Posterior cingulate gyrus (tissue), 11 donors: ENCODE data around the gene INTS1.

Experiments used
- DNase-seq, 10 donors: peaks; one replicate each; pipeline versions ENCODE4 v3.0.0 to v3.0.0-alpha.2; 2020 to 2021; ENCODE audit warnings: mixed read lengths in 3 of 10
- intact Hi-C: fragments of 100-400 bp; cut with DNase I; formaldehyde crosslinking; loops from one replicate; pipeline ENCODE4 v1.15.1; 2023

The INTS1 gene

DNA sequence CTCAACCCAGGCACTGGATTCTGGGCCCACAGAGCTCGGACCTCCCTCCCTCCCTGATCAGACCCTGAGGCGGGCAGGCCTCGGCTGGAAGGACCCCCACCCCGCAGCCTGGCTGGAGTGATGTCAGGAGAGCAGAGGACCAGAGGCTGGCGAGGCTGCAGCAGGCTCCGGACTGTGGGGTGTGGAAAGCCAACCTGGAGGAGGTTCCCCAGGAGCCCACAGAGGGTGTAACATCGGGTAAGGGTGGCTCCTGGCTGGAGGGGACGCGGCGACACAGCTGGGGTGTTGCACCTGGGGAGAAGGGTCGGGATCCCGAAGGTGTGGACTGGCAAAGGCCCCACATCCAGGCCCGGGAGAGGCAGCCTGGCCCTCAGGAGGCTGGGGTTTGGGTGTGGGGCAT lies 36.0 kb downstream of the INTS1 start:
- intact Hi-C loops = no loop called here
- no peak for DNase-seq

DNA sequence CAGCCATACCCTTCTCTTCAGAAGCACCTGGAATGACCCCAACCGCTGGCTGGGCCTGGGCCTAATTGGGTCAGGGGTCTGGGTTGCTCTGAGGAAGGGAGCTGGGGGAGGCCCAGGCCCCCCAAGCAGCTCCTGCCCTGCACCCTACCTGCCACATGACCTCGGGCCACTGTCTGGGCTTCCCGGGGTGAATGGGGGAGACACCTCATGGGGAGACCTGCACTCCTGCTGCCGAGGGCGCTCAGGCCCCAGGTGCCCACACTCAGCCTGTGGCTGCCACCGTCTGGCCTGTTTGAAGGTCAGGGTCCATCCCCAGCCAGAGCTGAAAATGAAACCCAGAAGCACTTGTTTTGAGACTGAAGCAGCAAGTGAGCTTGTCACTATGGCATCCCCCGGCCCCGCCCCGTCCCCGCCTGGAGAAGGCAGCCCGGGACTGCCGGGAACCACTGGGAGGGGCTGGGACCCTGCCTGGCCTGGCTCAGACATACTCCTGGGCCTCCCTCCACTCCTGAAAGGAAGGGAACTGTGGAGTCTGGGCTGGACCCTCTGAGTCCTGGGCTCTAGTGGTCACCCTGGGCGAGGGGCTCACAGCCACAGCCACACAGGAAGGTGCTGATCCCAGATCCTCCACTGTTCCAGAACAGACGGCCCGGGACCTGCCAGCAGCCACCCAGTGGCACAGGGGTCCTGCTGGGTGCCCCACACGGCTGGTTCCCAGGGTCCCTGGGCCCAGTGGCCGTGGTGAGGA lies 37.5 kb downstream of the INTS1 start:
- intact Hi-C loops = no loop called here
- DNase-seq = peak in 2 of 10 donors; percentile 35 to 45

DNA sequence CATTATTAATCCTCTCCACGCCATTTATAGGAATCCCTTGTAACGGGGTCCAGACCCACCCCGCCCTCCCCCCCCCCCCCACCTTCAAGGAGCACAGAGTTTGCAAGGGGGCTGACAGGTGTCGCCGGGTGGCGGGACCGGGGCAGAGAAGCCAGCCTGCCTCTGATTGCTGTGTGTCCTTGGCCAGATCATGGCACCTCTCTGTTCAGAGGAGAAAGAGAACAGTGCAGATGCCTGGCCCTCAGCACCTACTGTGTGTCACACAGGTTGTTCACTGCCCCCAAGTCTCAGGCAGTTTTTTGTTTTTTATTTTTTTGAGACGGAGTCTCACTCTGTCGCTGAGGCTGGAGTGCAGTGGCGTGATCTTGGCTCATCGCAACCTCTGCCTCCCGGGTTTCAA lies 39.5 kb downstream of the INTS1 start:
- DNase-seq = no peak
- intact Hi-C loops = no loop called here

DNA sequence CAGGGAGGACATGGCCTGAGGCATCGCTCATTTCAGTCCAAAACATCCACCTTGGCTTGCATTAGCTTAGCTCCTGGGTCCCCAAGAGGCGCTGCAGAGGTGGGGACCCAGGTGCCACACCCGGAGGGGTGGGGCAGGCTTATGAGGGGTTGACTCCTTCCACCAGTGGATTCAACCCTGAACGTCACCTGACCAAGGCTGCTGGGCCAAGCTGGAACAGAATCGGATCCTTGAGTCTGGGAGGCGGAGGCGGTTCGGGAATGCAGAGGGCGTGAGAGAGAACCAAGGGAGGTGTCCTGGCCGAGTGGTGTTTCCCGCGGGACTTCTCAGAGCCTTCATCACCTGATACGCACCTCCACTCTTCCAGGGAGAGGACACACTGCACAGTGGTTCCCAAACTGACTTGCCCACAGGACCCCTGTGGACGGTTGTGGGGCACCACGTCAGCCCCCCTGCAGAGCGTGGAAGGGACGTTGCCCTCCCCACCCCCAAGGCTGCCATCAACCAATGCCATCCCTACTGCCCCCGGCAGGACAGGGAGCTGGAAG lies 40.4 kb downstream of the INTS1 start:
- DNase-seq = no peak
- intact Hi-C loops = no loop called here

DNA sequence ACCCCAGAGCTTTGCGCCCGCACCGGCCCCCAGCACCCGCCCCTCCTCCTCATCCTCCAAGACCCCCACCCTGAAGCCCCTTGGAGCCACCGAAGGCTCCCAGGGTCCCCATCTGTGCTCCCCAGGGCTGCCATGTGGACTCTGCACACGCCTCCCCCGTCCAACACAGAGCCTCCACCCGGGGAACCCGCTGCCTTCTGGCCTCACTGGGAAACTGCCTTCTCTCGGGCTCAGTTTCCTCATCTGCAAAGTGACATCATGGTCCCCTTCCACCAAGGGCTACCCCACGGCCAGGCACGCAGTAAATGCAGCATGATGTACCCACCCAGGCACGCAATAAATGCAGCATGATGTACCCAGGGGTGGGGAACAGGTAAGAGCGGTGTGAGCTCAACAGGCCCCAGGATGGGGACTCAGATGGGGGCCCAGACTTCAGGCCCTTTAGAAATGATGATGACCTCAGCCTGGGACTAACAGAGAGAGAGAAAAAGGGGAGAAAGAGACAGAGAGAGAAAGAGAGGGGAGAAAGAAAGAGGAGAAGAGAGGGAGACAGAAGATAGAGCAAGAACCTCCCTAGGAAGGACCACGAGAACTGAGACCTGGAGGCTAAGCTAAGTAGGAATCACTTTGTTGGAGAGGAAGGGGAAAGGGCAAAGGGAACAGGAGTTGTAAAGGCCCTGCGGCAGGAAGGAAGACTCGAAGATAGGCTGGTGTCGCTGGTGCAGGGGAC lies 42.4 kb downstream of the INTS1 start:
- intact Hi-C loops = no loop called here
- no peak for DNase-seq

DNA sequence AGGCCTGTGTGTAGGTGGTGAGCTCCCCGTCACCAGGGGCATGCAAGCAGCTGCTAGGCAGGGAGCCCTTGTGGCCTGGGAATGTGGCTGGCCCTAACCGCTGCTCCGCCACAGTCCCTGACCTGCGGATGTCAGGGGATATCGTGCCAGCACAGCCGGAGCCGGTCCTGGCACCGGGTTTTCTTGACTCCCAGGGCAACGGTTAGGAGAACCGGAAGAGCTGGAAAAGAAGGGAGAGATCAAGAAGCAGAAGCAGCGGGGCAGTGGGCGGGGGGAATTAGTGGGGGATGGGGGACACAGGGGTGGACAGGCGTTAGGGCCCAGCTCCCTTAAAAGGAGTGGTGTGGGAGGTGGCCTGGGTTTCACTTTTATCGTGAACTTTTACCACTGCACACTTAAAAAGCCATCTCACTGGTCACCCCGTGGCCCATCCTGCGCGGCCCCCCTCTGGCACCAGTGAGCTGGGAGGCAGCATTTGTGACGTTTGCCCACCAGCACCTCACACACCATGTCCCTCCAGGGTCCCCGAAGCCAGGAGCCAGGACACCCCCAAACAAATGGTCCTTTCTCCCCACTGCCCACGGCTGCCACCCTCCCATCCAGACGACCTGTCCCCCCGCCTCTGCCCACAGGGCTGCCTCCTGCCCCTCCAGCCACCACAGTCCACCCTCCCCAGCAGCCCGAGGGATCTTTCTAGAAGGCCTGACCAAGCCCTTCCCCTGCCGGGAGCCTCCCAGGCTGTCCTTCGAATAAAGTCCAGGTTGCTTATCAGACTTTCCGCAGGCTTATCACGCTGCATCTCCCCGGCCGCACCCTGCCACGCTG lies 43.2 kb downstream of the INTS1 start:
- DNase-seq = peak in 1 of 10 donors; percentile 28
- intact Hi-C loops = no loop called here

DNA sequence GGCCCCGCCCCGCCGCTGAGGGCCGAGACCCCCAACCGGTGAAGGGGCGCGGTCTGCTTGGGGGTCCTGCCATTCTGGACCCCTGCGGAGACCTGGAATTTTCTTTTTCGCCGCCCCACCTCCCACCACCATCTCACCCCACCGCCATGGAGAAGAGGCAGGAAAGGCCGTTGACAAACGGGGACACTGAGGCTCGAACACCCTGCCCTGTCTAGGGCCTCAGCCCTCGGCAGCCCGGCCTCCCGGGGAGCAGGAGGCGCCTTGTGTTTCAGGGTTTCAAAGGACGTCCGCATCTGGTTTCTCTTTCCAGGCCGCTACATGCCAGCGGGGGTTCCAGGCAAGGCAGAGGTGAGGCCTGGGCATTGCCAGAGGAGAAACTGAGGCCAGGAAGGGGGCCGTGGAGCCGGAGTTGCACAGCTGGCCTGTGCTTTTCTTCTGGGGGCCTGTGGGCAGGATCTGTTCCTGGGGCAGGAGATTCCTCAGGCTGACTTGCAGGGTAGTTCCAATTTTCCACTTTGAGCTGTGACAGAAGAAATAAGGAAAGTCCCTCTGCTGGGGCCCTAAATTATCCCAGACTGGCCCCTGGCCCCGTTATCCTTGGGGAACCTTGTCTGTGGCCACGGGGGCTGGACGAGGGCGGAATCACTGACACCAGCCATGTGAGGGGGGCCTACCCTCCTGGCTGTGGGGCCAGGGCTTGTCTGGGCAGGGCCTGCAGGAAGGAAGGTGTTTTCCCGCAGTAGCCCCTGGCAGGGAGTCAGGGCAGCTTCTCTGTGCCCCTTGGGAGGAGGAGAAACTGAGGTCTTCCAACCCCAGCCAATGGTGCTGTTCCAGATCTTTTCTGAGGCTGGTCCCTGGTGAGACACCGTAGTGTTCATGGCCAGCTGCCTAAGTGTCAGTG lies 44.0 kb downstream of the INTS1 start:
- DNase-seq = no peak
- intact Hi-C loops = no loop called here

DNA sequence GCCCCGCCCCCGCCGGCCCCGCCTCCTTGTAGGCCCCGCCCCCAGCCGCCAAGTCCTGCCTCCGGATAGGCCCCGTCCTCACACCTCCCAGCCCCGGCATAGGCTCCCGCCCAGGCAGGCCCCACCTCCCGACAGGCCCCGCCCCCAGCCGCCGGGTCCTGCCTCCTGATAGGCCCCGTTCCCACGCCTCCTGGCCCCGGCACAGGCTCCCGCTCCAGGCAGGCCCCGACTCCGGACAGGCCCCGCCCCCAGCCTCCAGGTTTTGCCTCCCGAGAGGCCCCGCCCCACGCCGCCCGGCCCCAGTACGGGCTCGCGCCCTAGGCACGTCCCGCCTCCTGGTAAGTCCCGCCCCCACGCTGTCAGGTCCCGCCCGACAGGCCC lies 44.7 kb downstream of the INTS1 start:
- peak; percentile 98 to 100 (median 100) for DNase-seq
- intact Hi-C loops = no loop called here

DNA sequence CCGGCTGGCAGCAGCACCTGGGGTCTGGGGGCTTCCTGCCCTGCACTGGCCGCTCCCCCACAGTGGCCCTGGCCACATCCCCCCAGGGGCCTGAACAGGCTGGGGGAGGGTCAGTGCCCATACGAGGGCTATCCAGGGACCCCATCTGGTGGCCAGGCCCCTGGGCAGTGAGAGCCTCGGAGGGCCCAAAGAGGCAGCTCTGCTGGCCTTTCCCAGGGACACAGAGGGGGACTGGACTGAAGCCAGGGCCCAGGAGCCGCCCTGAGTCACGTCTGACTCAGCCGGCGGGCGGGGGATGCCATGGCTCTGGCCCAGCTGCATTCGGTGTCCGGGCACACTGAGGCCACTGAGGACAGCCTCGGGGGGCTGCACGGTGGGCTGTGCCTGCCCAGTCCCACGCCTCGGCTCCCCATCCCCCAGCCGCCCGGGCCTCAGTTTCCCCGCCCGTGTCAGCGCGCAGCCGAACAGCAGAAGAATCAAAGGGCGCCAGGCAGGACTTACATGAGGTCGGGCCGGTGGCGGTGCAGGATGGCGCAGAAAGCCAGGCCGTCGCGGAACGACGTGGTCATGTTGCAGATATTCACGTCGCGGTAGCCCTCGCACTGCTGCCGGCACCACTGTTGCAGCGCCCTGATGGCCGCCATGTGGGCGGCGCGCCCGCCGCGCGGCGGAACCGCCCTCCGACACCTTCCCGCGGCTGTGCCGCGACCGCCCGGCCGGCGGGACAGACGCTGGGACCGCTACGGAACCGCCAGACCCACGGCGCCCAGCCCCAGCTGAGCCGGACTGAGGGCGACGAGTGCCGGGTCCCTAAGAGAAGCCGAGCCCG lies 45.3 kb downstream of the INTS1 start, which contains the start of gene MICALL2:
MICALL2 (minus strand) TSS at position 788 of the 829 bp plus-strand sequence; CDS start at position 644, 144 bp downstream.
- intact Hi-C loops = no loop called here
- DNase-seq = peak in 5 of 10 donors; percentile 30 to 91 (median 49)

DNA sequence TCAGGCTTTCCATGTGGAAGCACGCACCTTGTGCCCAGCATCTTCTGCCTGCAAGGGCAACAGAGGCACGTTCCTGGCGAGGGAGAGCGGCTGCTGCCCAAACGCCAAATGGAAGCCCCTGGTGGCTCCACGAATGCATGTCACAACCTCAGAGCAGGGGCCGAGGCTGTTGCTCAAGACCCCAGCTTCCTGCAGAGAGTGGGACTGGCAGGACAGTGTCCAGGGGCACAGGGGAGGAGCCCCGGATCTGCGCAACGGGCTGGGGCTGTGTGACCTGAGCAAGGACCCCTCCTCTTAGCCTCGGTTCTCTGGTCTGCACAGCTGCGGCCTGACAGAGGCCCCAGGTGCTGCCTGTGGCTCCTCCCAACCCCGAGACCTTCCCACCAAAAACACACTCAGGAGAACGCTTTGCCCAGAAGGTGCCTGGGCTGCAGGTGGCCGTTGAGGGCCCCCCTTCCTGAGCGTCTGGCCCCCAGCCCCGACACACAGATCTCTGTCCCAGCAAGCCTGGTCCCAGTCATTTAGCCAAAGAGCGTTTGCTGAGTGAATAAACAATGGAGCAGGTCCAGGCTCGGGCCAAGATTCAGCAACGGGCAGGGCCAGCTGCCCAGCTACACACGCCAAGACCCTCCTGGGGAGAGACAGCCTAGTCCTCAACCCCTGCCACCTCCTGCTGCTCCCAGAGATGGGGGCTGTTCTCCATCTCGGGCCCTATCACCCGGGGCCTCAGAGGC lies 46.1 kb downstream of the INTS1 start:
- no peak for DNase-seq
- intact Hi-C loops = no loop called here

DNA sequence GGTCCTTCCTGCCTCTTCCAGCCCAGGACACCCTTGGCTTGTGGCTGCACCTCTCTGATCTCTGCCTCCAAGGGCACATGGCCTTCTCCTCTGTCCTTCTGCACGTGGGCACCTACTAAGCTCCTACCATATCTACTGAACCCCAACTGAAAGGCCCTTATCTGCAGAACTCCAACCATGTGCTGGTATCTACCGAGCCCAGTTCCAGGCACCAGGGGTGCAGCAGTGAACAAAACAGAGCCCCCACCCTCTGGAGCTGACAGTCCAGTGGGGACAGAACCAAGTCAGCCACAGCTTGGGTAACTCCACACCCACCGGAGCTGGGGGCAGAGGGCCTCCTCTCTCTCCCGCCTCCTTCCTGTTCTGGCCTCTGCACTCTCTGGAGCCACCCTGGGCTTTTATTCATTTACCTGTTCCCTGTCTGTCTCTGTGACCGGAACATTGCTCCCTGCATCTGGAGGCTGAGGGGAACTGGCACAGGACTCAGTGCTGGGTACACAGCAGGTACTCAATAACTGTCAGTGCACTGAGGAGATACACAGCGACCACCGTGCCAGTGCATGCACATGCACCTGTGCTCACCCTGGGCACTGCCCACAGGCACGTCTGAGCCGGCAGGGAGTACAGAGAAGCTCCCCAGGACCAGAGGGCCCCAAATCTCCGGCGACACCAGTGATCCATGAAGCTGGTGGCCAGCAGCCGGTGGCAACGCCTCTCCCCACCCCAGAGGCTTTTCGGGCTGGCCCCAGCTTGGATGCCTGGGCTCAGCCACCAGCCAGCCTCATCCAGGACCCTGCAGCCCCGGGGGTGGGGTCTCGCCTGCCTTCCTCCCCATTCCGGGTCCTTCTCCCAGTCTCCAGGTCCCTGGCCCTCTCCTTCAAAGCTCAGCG lies 46.9 kb downstream of the INTS1 start:
- intact Hi-C loops = no loop called here
- DNase-seq = no peak

DNA sequence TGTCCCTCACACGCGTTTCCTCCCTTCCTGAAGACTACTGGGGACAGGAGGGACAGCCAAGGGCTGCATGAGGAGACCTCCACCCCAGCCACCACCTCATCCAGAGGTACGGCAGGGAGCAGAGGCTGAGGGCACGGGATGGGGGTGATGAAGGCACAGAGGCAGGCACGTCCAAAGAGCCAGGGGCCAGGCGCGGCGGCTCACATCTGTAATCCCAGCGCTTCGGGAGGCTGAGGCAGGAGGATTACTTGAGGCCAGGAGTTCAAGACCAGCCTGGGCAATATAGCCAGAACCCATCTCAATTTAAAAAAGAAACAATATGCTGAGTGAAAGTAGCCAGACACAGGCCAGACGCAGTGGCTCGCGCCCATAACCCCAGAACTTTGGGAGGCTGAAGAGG lies 48.2 kb downstream of the INTS1 start:
- intact Hi-C loops = no loop called here
- no peak for DNase-seq

DNA sequence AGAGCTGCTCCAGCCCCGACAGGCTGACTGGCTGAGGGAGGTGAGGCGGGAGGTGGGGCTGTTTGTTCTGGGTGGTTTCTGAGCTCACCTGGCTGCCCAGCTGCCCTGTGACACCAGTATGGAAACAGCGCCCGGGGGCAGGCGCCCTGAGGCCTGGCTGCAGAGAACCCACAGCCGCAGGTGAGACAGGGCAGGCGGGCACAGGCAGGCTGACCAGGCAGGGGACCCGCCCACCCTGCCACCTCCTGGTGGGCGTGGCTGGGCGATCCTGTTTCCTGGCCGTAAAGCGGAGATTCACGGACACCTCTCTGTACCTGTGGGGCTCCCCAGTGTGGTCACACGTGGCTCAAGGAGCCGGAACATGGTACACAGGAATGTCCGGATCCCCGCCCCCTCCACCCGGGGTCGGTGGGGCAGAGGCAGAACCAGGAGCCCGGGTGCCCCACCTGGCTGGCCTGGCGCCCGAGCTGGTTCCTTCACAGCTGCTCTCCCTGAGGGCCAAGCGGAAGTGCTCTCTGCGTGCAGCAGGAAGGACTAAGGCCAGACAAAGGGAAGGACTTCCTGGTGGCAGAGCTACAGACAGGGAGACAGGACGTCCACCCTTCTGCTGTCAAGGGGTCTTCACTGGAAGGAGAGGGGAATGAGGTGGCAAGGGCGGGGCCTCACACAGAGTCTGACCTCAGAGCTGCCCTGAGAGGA lies 48.8 kb downstream of the INTS1 start:
- intact Hi-C loops = no loop called here
- DNase-seq = no peak

DNA sequence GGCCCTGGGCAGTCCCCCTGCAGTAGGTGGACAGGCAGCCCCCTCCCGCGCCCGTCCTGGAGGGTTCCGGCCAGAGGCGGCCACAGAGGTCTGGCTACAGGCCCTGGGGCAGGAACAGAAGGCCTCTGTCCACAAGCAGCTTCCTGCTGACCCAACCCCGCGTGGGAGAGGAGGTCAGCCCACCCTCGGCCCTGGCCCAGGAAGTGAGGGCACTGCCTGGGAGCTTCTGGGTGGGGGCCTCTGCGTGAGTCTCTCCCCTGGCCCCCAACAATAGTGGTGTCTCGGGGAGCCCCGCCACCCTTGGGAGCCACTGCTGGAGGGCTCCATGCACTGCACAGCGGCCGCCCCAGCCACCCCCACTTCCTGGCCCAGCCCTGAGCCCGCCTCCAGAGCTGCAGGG lies 49.6 kb downstream of the INTS1 start:
- DNase-seq = peak; percentile 39 to 93 (median 57)
- intact Hi-C loops = no loop called here

DNA sequence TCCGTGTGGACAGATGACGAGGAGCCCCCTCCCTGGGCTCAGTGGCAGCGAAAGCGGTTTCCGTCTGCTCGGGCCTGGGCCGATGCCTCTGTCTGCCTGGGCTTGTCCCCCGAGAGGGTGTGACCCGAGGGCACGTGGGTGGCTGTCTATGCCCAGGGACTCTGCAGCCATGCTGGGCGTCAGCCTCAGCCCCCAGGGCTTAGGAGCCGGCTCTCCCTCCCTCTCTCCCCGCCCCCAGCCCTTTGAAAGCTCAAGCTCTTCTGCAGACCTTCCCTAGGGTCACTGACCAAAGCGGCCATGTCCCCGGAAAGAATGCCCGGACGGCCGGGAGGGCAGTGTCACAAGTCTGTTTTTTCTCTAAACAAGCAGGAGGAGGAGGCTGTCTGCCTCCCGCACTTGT lies 52.0 kb downstream of the INTS1 start:
- DNase-seq = no peak
- intact Hi-C loops = no loop called here

DNA sequence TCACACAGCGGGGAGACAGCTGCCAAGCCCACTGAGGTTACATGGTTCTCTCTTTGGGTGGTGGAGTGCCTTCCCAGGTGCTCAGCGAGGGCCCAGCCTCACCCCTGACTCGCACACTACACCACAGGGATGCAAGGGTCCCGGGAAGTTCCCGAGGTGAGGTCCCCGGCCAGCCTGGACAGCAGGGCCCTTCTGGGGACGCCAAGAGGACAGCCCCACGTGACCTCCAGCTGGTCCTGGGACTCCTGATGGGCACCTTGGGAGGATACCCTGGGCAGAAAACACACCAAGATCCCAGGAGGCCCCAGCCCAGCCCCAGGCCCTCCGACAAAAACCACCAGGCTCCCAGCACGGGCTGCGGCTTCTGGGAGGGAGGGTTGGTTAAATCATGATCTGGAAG lies 53.2 kb downstream of the INTS1 start:
- no peak for DNase-seq
- intact Hi-C loops = no loop called here

DNA sequence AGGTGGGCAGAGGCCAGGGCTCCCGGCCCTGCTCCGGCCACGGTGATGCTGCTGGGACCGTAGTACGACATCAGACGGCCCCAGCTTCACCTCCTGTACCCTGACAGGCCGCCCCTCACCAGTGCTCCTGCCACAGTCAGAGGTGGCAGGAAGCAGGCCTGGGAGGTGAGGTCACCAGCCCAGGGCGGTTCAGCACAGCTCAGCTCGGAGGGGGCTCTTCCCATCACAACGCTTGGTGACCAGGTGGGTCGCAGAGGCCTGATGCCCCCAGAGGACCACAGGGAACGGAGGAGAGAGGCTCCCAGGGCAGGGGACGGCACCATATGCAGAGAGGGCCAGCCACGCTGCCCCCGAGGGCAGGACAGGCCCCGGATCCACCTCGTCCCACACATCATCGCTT lies 53.8 kb downstream of the INTS1 start:
- DNase-seq = no peak
- intact Hi-C loops = no loop called here
